ENCODE results near the gene CFAP54.

GRCh38 chr12:96520767-96521166 is 31.4 kb downstream of the CFAP54 start:
- TF ChIP-seq CTCF (IDR thresholded peaks at IDR 0.05) (no peak), SIN3A (IDR thresholded peaks at IDR 0.05; ENCODE audit: borderline replicate concordance, insufficient read depth, low read depth, low read length) (no peak), REST (IDR thresholded peaks at IDR 0.05; ENCODE audit: insufficient read depth in 1 of 2, low read depth in 2 of 2, low read length in 1 of 2) (no peak)
